Neural progenitor cell (in vitro differentiated cells): ENCODE data around the gene CAP2. TPM values are rescaled to one million over a fixed set of nuclear protein-coding genes. Genes with fewer than 3 reads are reported as not detected.

Experiments used
- DNase-seq: peaks from one replicate; pipeline ENCODE4 v3.0.0-alpha.2; 2016; ENCODE audit warnings: low spot score
- H2AFZ ChIP-seq: fragments of 200-600 bp; sonication (generic); replicated peaks from 2 replicates; pipeline ENCODE4 v1.6.1; 2016; ENCODE audit warnings: antibody characterized with exemption
- H3F3A ChIP-seq: fragments of 200-600 bp; sonication (generic); 2 replicates; pipeline ENCODE4 v1.6.1; 2016; ENCODE audit warnings: antibody characterized with exemption, low read depth
- H3K27ac ChIP-seq: fragments of 200-600 bp; sonication (generic); 2 replicates; pipeline ENCODE4 v1.5.1; 2016; ENCODE audit warnings: mild to moderate bottlenecking
- H3K27me3 ChIP-seq: fragments of 200-600 bp; sonication (generic); 2 replicates; pipeline ENCODE4 v1.6.1; 2016; ENCODE audit warnings: mild to moderate bottlenecking, moderate library complexity
- H3K36me3 ChIP-seq: fragments of 200-600 bp; sonication (generic); 2 replicates; pipeline ENCODE4 v1.5.1; 2016
- H3K4me1 ChIP-seq: fragments of 200-600 bp; sonication (generic); 2 replicates; pipeline ENCODE4 v1.6.1; 2016; ENCODE audit warnings: mixed run types
- H3K4me2 ChIP-seq: fragments of 200-600 bp; sonication (generic); 2 replicates; pipeline ENCODE4 v1.6.1; 2016
- H3K4me3 ChIP-seq: fragments of 200-600 bp; sonication (generic); 2 replicates; pipeline ENCODE4 v1.5.1; 2016
- H3K79me2 ChIP-seq: fragments of 200-600 bp; sonication (generic); 2 replicates; pipeline ENCODE4 v1.6.1; 2016; ENCODE audit warnings: low read depth
- H3K9ac ChIP-seq: fragments of 200-600 bp; sonication (generic); 2 replicates; pipeline ENCODE4 v1.6.1; 2016
- H3K9me3 ChIP-seq: fragments of 200-600 bp; sonication (generic); 2 replicates; pipeline ENCODE4 v1.5.1; 2016; ENCODE audit warnings: low read depth
- H4K20me1 ChIP-seq: fragments of 200-600 bp; sonication (generic); 2 replicates; pipeline ENCODE4 v1.6.1; 2016; ENCODE audit warnings: low read depth
- H3K27ac Mint-ChIP-seq: 3 replicates; pipeline ENCODE4 v1.8.0; 2021; ENCODE audit warnings: mixed read lengths
- H3K27me3 Mint-ChIP-seq: 2 replicates; pipeline ENCODE4 v1.8.0; 2022; ENCODE audit warnings: low read depth, mild to moderate bottlenecking, inconsistent platforms, moderate library complexity, mixed read lengths; ENCODE audit not compliant: insufficient read depth
- H3K36me3 Mint-ChIP-seq: 3 replicates; pipeline ENCODE4 v1.8.0; 2021; ENCODE audit warnings: mixed read lengths
- H3K4me1 Mint-ChIP-seq: 3 replicates; pipeline ENCODE4 v1.8.0; 2021; ENCODE audit warnings: mixed read lengths
- H3K4me3 Mint-ChIP-seq: 3 replicates; pipeline ENCODE4 v1.8.0; 2021; ENCODE audit warnings: mild to moderate bottlenecking, moderate library complexity, mixed read lengths
- H3K9me3 Mint-ChIP-seq: 3 replicates; pipeline ENCODE4 v1.8.0; 2020; ENCODE audit warnings: mixed read lengths
- EZH2 ChIP-seq: fragments of 200-600 bp; sonication (generic); IDR thresholded peaks from 2 replicates; pipeline ENCODE4 v1.6.1; 2017; ENCODE audit warnings: antibody characterized with exemption, mild to moderate bottlenecking, moderate library complexity
- EZH2phosphoT487 ChIP-seq: fragments of 200-600 bp; sonication (generic); IDR thresholded peaks from 2 replicates; pipeline ENCODE4 v1.6.1; 2017; ENCODE audit warnings: antibody characterized with exemption
- total RNA-seq: library from RNA; depleted of rRNA; stranded (reverse); fragments of >200 nt; gene quantifications from 2 replicates; pipeline ENCODE4 v1.2.3, GENCODE V29; 2015; ENCODE audit warnings: low replicate concordance
- TF ChIP-seq, protein P1 (sequence below): fragments of 200-600 bp; sonication (generic); IDR thresholded peaks from 2 replicates; pipeline ENCODE4 v1.5.1; 2017; ENCODE audit warnings: antibody characterized with exemption, mild to moderate bottlenecking

CAP2 gene
- total RNA-seq, 1 donor from 2014 or later: 27.4 TPM

GRCh38 chr6:17485946-17486345, 92.6 kb downstream of the CAP2 start:
- H3K4me1 Mint-ChIP-seq: peaks cover 21% of the 10 kb centered on the region
- Histone ChIP-seq H3K27me3 (no peaks in the 10 kb centered on the region), H3F3A (no peaks in the 10 kb centered on the region), H2AFZ (no peak overlapping the region), H4K20me1 (no peaks in the 10 kb centered on the region), H3K4me3 (no peak overlapping the region), H3K4me1 (no peaks in the 10 kb centered on the region), H3K36me3 (no peaks in the 10 kb centered on the region), H3K79me2 (no peaks in the 10 kb centered on the region), H3K4me2 (no peak overlapping the region), H3K9me3 (no peaks in the 10 kb centered on the region), H3K27ac (no peak overlapping the region), H3K9ac (no peak overlapping the region)
- no peak overlapping the region for H3K27ac Mint-ChIP-seq
- TF ChIP-seq EZH2 (no peak), EZH2phosphoT487 (no peak)
- TF ChIP-seq, protein P1, sequence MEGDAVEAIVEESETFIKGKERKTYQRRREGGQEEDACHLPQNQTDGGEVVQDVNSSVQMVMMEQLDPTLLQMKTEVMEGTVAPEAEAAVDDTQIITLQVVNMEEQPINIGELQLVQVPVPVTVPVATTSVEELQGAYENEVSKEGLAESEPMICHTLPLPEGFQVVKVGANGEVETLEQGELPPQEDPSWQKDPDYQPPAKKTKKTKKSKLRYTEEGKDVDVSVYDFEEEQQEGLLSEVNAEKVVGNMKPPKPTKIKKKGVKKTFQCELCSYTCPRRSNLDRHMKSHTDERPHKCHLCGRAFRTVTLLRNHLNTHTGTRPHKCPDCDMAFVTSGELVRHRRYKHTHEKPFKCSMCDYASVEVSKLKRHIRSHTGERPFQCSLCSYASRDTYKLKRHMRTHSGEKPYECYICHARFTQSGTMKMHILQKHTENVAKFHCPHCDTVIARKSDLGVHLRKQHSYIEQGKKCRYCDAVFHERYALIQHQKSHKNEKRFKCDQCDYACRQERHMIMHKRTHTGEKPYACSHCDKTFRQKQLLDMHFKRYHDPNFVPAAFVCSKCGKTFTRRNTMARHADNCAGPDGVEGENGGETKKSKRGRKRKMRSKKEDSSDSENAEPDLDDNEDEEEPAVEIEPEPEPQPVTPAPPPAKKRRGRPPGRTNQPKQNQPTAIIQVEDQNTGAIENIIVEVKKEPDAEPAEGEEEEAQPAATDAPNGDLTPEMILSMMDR: no peak
- DNase-seq: no peak
- H3K27me3 Mint-ChIP-seq: peaks cover 2% of the 10 kb centered on the region
- no peak overlapping the region for H3K4me3 Mint-ChIP-seq
- peaks cover 19% of the 10 kb centered on the region for H3K36me3 Mint-ChIP-seq
- H3K9me3 Mint-ChIP-seq: no peaks in the 10 kb centered on the region

GRCh38 chr6:17486680-17487079, 93.3 kb downstream of the CAP2 start:
- Mint-ChIP-seq H3K9me3 (no peaks in the 10 kb centered on the region), H3K4me1 (peaks cover 28% of the 10 kb centered on the region), H3K36me3 (peaks cover 16% of the 10 kb centered on the region), H3K27ac (no peak overlapping the region), H3K4me3 (no peak overlapping the region), H3K27me3 (peaks cover 2% of the 10 kb centered on the region)
- H3K79me2 ChIP-seq: no peaks in the 10 kb centered on the region
- no peaks in the 10 kb centered on the region for H3K4me1 ChIP-seq
- H3K4me2 ChIP-seq: no peak overlapping the region
- DNase-seq: no peak
- no peaks in the 10 kb centered on the region for H4K20me1 ChIP-seq
- no peak overlapping the region for H3K4me3 ChIP-seq
- no peak overlapping the region for H3K27ac ChIP-seq
- H3K36me3 ChIP-seq: no peaks in the 10 kb centered on the region
- no peaks in the 10 kb centered on the region for H3F3A ChIP-seq
- H3K9me3 ChIP-seq: no peaks in the 10 kb centered on the region
- H3K27me3 ChIP-seq: no peaks in the 10 kb centered on the region
- H2AFZ ChIP-seq: no peak overlapping the region
- TF ChIP-seq EZH2phosphoT487: no peak
- TF ChIP-seq, protein P1: no peak
- no peak overlapping the region for H3K9ac ChIP-seq

DNA sequence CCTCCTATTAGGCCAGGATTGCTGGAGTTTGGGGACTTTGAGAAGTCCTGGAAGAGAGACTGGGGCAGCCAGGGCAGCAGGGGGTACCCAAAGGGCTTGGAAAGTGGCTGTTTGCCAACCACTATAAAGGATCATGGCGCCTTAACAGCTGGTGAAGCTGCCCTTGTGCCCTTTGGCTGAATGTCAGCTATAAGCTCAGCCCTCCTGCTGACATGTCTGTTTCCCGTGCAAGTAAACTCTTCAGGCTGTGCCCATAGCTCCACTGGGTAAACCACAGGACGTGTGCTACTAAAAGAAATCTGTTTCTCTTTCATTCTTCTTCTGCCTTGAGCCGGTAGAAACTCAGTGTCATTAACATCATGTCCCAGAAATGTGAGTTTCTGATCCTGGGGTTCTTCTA, 97.3 kb downstream of the CAP2 start:
- Histone ChIP-seq H3K4me3 (no peak overlapping the region), H3K79me2 (no peaks in the 10 kb centered on the region), H2AFZ (no peak overlapping the region), H3F3A (no peaks in the 10 kb centered on the region), H3K9ac (no peak overlapping the region), H4K20me1 (no peaks in the 10 kb centered on the region), H3K36me3 (no peaks in the 10 kb centered on the region), H3K9me3 (no peaks in the 10 kb centered on the region), H3K4me2 (no peak overlapping the region), H3K27me3 (no peaks in the 10 kb centered on the region), H3K27ac (no peak overlapping the region), H3K4me1 (peaks cover 6% of the 10 kb centered on the region)
- no peaks in the 10 kb centered on the region for H3K9me3 Mint-ChIP-seq
- H3K27ac Mint-ChIP-seq: no peak overlapping the region
- TF ChIP-seq EZH2phosphoT487: no peak
- TF ChIP-seq, protein P1: no peak
- TF ChIP-seq EZH2: no peak
- H3K36me3 Mint-ChIP-seq: peaks cover 14% of the 10 kb centered on the region
- peaks cover 2% of the 10 kb centered on the region for H3K27me3 Mint-ChIP-seq
- H3K4me3 Mint-ChIP-seq: no peak overlapping the region
- H3K4me1 Mint-ChIP-seq: peaks cover 45% of the 10 kb centered on the region
- no peak for DNase-seq
